Fibroblast of pulmonary artery (primary cell): ENCODE data around the gene SEPTIN3.
A peak's percentile ranks its signal among the peaks of the same experiment; 100 is the strongest.

Experiments
- DNase-seq: peaks from one replicate; pipeline ENCODE4 v3.0.0-alpha.2; 2010; ENCODE audit warnings: low read depth
- H3K4me3 ChIP-seq: replicated peaks from 2 replicates; pipeline ENCODE4 v1.5.1; 2011; ENCODE audit warnings: low read depth, mild to moderate bottlenecking, control low read depth, low read length, moderate library complexity
- TF ChIP-seq, protein P1 (sequence below): IDR thresholded peaks from 2 replicates; pipeline ENCODE4 v1.5.1; 2011; ENCODE audit warnings: mild to moderate bottlenecking, control low read depth, low read length, inconsistent platforms; ENCODE audit errors: missing control alignments

Gene SEPTIN3

DNA sequence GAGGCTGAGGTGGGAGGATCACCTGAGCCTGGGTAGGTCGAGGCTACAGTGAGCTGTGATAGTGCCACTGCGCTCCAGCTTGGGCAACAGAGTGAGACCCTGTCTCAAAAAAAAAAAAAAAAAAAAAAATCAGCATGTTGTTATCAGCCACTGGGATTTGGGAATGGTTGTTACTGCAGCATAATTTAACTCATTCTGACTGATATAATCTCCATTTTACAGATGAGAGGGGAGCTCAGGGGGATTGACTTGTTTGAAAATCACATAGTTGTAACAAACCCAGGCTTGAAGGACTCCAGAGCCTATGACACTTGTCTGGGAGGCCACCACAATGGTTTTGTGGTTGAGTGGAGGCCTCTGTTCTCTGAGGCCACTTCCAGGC lies 3.0 kb upstream of the SEPTIN3 start:
- DNase-seq, result no peak
- H3K4me3 ChIP-seq, result no peak overlapping the region
- TF ChIP-seq, protein P1, sequence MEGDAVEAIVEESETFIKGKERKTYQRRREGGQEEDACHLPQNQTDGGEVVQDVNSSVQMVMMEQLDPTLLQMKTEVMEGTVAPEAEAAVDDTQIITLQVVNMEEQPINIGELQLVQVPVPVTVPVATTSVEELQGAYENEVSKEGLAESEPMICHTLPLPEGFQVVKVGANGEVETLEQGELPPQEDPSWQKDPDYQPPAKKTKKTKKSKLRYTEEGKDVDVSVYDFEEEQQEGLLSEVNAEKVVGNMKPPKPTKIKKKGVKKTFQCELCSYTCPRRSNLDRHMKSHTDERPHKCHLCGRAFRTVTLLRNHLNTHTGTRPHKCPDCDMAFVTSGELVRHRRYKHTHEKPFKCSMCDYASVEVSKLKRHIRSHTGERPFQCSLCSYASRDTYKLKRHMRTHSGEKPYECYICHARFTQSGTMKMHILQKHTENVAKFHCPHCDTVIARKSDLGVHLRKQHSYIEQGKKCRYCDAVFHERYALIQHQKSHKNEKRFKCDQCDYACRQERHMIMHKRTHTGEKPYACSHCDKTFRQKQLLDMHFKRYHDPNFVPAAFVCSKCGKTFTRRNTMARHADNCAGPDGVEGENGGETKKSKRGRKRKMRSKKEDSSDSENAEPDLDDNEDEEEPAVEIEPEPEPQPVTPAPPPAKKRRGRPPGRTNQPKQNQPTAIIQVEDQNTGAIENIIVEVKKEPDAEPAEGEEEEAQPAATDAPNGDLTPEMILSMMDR, result no peak

DNA sequence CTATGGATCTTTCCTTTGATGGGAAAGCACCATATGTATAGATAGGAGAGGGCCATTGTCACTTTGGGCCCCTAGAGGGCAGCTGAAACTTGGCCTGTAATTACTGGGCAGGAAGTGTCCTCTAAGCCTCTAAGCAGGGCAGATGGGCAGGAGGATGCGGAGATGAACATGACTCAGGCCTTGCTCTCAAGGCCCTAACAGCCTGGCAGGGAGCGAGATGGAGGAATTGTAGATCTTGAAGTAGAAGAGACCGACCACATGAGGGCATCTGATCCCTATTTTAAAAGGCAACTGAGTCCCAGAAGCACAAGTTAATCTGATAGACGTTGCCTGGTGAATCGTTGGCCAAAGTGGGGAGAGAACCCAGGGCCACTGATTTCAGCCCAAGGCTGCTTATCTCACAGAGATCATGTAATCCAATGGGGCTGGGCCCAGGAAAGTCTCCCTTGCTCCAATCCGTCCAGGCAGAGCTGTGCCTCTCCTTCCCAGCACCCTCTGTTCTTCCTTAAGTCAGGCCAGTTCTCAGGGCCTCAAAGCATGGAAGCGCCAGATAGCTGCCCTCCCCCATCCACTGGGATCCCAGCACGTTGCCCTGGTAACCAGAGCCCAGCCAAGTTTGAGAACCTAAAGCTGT lies 2.5 kb upstream of the SEPTIN3 start:
- no peak overlapping the region for H3K4me3 ChIP-seq
- TF ChIP-seq, protein P1, result peak; percentile 41
- peak; percentile 86 for DNase-seq

DNA sequence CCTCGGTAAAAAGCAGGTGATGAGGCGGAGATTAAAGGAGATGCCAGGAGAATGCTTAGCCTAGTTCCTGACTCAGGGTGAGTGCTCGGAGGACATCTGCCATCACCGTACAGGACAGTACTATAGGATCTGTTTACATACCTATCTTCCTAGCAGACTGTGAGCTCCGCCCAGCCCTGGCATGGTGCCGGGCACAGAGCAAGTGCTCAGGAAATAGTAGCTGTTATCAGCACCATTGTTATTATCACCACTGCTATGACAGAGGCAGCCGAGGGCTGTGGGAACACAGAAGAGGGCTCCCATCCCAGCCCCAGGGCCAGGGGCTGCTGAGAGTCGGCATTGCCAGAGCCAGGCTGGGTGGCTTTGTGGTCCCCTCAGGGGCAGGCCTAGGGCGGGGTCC lies 642 bp upstream of the SEPTIN3 start:
- DNase-seq, result peak; percentile 38
- TF ChIP-seq, protein P1, result no peak
- H3K4me3 ChIP-seq, result no peak overlapping the region

DNA sequence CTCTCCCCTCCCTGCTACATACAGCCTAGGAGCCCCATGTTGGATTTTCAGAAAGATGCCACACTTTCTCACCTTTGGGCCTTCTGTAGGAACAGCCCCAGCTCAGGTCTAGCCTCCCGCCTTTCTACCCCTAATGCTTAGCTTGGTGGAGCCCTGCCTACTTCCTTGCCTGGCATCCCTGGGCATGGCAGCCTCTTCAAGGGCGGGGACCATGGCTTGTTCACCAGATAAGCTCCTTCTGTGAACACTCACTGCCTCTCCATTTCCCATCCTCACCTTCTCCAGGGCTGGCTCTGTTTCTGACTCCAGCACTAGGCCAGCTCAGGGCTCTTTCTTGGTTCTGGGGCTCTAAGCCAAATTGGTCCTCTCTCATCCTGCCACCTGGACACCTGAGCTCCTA lies 1.4 kb downstream of the SEPTIN3 start:
- H3K4me3 ChIP-seq, result no peak overlapping the region
- TF ChIP-seq, protein P1, result no peak
- no peak for DNase-seq

DNA sequence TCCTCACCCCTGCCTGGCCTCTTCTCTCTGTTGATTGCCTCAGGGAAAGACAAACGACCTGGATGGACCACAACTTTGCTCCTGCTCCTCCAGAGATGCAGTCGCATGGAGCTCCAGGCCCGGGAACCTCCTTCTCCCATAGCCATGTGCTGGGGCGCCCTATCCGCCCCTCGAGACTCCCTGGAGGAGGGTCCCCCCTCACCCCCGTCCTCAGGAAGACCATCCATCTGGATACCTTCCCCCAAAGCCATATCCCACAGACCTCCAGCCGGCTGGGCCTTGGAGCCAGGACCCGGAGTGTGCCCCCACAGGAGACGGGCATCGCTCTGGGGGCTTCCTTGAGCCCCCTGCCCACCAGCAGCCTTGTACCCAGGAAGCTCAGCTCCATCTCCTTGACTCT lies 2.2 kb downstream of the SEPTIN3 start:
- no peak overlapping the region for H3K4me3 ChIP-seq
- TF ChIP-seq, protein P1, result no peak
- DNase-seq, result no peak

DNA sequence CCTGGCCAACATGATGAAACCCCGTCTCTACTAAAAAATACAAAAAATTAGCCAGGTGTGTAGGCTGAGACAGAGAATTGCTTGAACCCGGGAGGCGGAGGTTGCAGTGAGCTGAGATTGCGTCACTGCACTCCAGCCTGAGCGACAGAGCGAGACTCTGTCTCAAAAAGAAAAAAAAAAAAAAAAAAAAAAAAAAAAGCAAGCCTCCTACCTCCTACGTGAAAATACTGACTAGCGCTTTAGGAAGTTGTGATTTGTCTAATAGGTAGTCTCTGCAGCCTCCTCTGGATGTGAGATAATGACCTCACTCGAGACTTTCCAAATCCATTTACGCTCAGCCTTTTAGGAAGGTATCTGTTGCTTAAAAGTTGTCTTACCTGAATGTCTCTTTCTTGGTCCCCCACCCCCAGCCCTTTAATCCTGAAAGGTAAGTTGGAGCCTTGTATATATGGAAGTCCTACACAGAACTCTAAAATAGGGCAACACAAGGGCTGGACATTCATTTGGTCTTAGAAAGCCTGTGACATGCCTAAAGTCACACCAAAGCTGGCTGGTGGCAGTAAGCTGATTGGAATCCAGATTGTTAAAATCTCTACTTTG lies 5.5 kb downstream of the SEPTIN3 start:
- no peak for DNase-seq
- no peak overlapping the region for H3K4me3 ChIP-seq
- TF ChIP-seq, protein P1, result no peak
